Small intestine (tissue), 16 donors: ENCODE data around the gene ENAM. TPM values are rescaled to one million over a fixed set of nuclear protein-coding genes. Genes with fewer than 3 reads are reported as not detected.

Experiments used
- DNase-seq, 2 donors: peaks; one replicate each; pipeline versions ENCODE4 v3.0.0 to v3.0.0-alpha.2; 2013
- FAIRE-seq: peaks from 2 replicates; lab custom pipeline; 2012; peaks lifted over from hg19 to GRCh38; lab: Jason Lieb, UNC
- H3K27ac ChIP-seq, 3 donors: one replicate each; pipeline ENCODE4 v1.5.1; 2013; ENCODE audit warnings: low read length in 2 of 3, mild to moderate bottlenecking in 2 of 3, control low read depth in 1 of 3, inconsistent platforms in 1 of 3, low read depth in 1 of 3, moderate library complexity in 1 of 3
- H3K27me3 ChIP-seq, 3 donors: one replicate each; pipeline ENCODE4 v1.6.1; 2013; ENCODE audit warnings: low read length in 3 of 3, inconsistent platforms in 1 of 3; ENCODE audit not compliant: control insufficient read depth in 3 of 3, insufficient read depth in 3 of 3
- H3K36me3 ChIP-seq, 3 donors: one replicate each; pipeline ENCODE4 v1.6.1; 2013; ENCODE audit warnings: low read length in 3 of 3, inconsistent platforms in 1 of 3, low read depth in 1 of 3, mild to moderate bottlenecking in 1 of 3, moderate library complexity in 1 of 3; ENCODE audit not compliant: control insufficient read depth in 3 of 3, insufficient read depth in 2 of 3
- H3K4me1 ChIP-seq, 3 donors: one replicate each; pipeline ENCODE4 v1.6.1; 2013; ENCODE audit warnings: low read length in 2 of 3, inconsistent platforms in 1 of 3, low read depth in 1 of 3, mild to moderate bottlenecking in 1 of 3, moderate library complexity in 1 of 3; ENCODE audit not compliant: control insufficient read depth in 3 of 3, insufficient read depth in 2 of 3
- H3K4me3 ChIP-seq, 3 donors: one replicate each; pipeline ENCODE4 v1.5.1; 2013; ENCODE audit warnings: low read length in 3 of 3, control low read depth in 1 of 3, inconsistent platforms in 1 of 3, low read depth in 1 of 3, mild to moderate bottlenecking in 1 of 3, moderate library complexity in 1 of 3
- H3K9me3 ChIP-seq, 2 donors: one replicate each; pipeline ENCODE4 v1.6.1; 2013; ENCODE audit warnings: low read depth in 1 of 2, low read length in 1 of 2; ENCODE audit not compliant: control insufficient read depth in 2 of 2, insufficient read depth in 1 of 2
- WGBS, 3 donors: extraction: QIAGEN DNeasy Blood & Tissue Kit; methylation state at CpG; one replicate each; pipeline ENCODE4 v1.1.7; 2013; 5-methylcytosine and 5-hydroxymethylcytosine counted together
- long read RNA-seq, 10 donors: transcript quantifications; one replicate each; lab custom pipeline, GENCODE V29; 2026
- polyA plus RNA-seq, 4 donors: library from polyadenylated mRNA; stranded (reverse) in 3 of 4; unstranded in 1 of 4; fragments of 200-250 nt in 3 of 4; fragments of 120-200 nt in 1 of 4; gene quantifications; one replicate each; pipeline versions ENCODE4 v1.2.1 to v1.2.3, GENCODE V29; 2013
- donor health status: healthy with polysubstance abuse.
- donor health status: control.
- donor health status: control.
- donor health status: Bipolar disorder and iron deficiency.
- donor health status: healthy.

The ENAM gene, protein sequence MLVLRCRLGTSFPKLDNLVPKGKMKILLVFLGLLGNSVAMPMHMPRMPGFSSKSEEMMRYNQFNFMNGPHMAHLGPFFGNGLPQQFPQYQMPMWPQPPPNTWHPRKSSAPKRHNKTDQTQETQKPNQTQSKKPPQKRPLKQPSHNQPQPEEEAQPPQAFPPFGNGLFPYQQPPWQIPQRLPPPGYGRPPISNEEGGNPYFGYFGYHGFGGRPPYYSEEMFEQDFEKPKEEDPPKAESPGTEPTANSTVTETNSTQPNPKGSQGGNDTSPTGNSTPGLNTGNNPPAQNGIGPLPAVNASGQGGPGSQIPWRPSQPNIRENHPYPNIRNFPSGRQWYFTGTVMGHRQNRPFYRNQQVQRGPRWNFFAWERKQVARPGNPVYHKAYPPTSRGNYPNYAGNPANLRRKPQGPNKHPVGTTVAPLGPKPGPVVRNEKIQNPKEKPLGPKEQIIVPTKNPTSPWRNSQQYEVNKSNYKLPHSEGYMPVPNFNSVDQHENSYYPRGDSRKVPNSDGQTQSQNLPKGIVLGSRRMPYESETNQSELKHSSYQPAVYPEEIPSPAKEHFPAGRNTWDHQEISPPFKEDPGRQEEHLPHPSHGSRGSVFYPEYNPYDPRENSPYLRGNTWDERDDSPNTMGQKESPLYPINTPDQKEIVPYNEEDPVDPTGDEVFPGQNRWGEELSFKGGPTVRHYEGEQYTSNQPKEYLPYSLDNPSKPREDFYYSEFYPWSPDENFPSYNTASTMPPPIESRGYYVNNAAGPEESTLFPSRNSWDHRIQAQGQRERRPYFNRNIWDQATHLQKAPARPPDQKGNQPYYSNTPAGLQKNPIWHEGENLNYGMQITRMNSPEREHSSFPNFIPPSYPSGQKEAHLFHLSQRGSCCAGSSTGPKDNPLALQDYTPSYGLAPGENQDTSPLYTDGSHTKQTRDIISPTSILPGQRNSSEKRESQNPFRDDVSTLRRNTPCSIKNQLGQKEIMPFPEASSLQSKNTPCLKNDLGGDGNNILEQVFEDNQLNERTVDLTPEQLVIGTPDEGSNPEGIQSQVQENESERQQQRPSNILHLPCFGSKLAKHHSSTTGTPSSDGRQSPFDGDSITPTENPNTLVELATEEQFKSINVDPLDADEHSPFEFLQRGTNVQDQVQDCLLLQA
- 1 to 10 TPM in 1 of 4 donors, under 1 TPM in 2, not detected in 1; under 0.01 to 4.5 (median 0.04) TPM for polyA plus RNA-seq
- long read RNA-seq, donor 1, partial matches to known transcripts, result 0 of 1 reads
- long read RNA-seq, donor 1, other reads (novel, unspliced or antisense), result 0 of 1 reads
- long read RNA-seq, donor 2, partial matches to known transcripts, result 0 of 1 reads
- long read RNA-seq, donor 2, other reads (novel, unspliced or antisense), result 0 of 1 reads
- long read RNA-seq, donor 3, result 0 reads
- long read RNA-seq, donor 4, result 0 reads
- long read RNA-seq, donor 5, result 0 reads
- long read RNA-seq, donor 6, result 0 reads
- long read RNA-seq, donor 7, partial matches to known transcripts, result 19 of 19 reads
- long read RNA-seq, donor 7, other reads (novel, unspliced or antisense), result 0 of 19 reads
- long read RNA-seq, donor 8, result 0 reads
- long read RNA-seq, donor 9, result 0 reads
- long read RNA-seq, donor 10, partial matches to known transcripts, result 0 of 3 reads
- long read RNA-seq, donor 10, other reads (novel, unspliced or antisense), result 0 of 3 reads

DNA sequence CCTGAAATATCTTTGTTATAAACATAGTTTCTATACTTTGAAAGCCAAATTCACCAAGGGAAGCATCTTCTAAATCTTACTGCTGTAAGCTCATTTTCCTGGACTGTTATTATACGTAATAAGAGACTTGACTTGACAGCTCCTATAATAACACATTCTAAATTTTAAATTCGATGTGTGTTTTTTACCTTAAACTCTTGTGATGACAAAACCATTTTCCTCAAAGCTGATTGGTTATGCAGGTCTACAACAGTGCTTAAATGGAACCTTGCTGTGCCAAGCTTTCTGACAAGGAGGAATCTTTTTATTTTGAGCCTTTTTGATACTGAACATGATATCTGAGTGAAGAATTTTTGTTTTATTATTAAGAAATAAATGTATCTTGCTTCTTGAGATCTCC is at the start of gene ENAM:
ENAM (plus strand) TSS at position 301 of the 400 bp plus-strand sequence. CDS start 757 bp downstream, outside the sequence.
- H3K27me3 ChIP-seq, result no peaks in the 10 kb centered on the region
- H3K36me3 ChIP-seq, result no peaks in the 10 kb centered on the region
- H3K9me3 ChIP-seq, result no peaks in the 10 kb centered on the region
- FAIRE-seq (no peak), DNase-seq (no peak)
- H3K27ac ChIP-seq, result no peak within 1 kb of the TSS
- no peaks in the 10 kb centered on the region for H3K4me1 ChIP-seq
- WGBS, 3 donors, result 92 to 93% (median 92%) methylated on average over 2 of the region's 2 CpGs
- H3K4me3 ChIP-seq, result no peak within 1 kb of the TSS

DNA sequence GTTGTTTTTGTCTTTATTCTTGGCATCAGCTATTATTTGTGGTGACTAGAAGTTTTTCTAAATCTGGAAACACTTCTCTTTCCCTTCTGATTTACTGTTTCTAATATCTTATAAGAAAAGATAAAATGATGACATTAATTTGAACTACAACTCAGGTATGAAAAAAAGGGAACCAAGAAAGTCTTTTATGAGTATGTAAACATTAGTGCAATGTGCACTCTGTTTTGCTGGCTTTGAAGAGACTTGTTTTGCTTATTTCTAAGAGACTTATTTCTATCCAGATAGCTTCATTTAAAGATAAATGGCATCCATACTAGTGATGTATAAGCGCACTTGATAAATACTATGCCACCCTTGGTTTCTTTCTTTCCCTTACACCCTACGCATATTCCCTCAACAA is 46.6 kb upstream of the ENAM start:
- FAIRE-seq (no peak), DNase-seq (no peak)
- H3K4me3 ChIP-seq, result no peak overlapping the region
- no peaks in the 10 kb centered on the region for H3K9me3 ChIP-seq
- 67 to 93% (median 90%) methylated on average over 2 of the region's 2 CpGs for WGBS, 3 donors
- H3K27ac ChIP-seq, result no peak overlapping the region
- H3K27me3 ChIP-seq, result no peaks in the 10 kb centered on the region
- H3K4me1 ChIP-seq, result no peaks in the 10 kb centered on the region
- no peaks in the 10 kb centered on the region for H3K36me3 ChIP-seq

DNA sequence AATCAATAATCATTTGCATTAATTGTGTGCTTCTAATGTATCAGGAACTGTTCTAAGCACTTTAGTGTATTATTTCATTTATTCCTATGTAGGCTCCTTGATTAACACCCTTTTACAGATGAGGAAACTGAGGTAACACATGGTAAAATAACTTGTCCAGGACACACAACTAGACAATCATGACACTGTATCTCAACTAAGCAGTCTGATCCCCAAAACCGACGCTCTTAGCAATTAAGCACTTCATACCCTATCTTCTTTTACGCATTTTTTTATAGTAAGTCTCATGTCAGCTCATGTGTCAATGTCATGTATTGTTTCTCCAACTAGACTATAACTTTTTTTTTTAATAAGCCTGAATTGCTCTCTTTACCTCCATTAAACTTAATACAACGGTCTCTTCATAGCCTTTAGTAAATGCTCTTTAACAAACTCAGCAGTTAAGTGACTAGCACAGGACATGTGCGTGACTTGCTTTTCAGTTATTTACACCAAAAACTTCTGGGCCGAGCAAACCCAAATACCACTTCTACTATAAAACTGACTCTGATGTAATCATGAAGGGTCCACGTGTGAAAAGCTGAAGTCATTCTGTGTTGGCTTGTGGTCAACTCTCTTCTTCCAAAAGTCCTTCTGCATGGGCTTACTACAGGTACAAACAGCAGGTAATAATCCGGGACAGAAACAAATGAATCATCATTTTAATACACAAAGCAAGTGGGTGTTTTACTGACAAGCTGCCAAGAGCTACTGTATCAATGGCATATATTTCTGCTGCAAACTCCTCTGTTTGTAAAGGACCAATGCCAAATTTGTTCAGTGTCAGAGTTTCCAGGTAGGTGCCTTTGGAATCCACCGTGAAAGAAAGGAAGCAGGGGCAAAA is 44.4 kb upstream of the ENAM start:
- no peak overlapping the region for H3K4me3 ChIP-seq
- 20 to 54% (median 37%) methylated on average over 9 of the region's 9 CpGs for WGBS, 3 donors
- peak in 1 of 2 donors; percentile 47 for DNase-seq
- FAIRE-seq, result no peak
- no peaks in the 10 kb centered on the region for H3K9me3 ChIP-seq
- no peaks in the 10 kb centered on the region for H3K4me1 ChIP-seq
- H3K27ac ChIP-seq, result no peak overlapping the region
- H3K36me3 ChIP-seq, result no peaks in the 10 kb centered on the region
- H3K27me3 ChIP-seq, result no peaks in the 10 kb centered on the region

DNA sequence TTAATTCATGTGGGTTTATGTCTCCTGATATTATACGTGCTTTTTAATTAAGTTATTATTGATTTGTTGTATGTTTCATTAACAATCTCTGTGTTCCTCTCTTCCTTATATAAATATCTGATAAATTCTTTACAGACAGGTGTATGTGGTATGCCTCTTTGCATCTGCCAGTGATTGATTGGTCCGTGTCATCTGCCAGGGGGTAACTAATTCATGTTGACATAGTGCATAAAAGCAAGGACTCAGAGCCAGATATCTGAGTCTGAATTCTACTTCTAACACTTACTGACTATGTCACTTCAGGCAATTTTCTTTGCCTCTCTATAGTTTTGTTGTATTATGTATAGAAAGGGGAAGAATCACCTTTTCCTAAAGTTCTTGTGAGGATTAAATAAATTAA is 41.7 kb upstream of the ENAM start:
- H3K36me3 ChIP-seq, result no peaks in the 10 kb centered on the region
- no peak overlapping the region for H3K4me3 ChIP-seq
- no peaks in the 10 kb centered on the region for H3K4me1 ChIP-seq
- no peaks in the 10 kb centered on the region for H3K9me3 ChIP-seq
- H3K27ac ChIP-seq, result no peak overlapping the region
- no peak for DNase-seq
- H3K27me3 ChIP-seq, result no peaks in the 10 kb centered on the region
- WGBS, 3 donors, result 47 to 76% (median 53%) methylated on average over 2 of the region's 2 CpGs
- no peak for FAIRE-seq

DNA sequence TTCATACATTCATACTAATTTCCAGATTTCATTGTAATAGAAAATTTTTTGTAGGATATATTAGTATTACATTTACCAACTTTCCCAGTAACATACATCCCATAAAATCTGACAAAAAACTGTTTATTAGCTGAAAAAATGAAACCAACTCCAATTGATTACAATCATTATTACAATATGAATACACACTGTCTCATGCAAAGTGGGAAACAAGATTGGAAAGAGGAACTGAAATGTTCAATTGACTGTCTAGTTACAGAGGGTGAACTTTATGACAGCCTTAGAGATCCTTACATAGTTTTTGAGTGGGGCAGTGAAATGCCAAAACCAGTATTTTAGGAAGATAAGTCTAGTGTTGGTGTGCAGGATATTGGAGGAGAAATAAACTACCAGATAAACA is 38.8 kb upstream of the ENAM start:
- Histone ChIP-seq H3K4me3 (no peak overlapping the region), H3K4me1 (no peaks in the 10 kb centered on the region), H3K27me3 (no peaks in the 10 kb centered on the region), H3K27ac (no peak overlapping the region), H3K36me3 (no peaks in the 10 kb centered on the region), H3K9me3 (no peaks in the 10 kb centered on the region)
- FAIRE-seq (no peak), DNase-seq (no peak)

DNA sequence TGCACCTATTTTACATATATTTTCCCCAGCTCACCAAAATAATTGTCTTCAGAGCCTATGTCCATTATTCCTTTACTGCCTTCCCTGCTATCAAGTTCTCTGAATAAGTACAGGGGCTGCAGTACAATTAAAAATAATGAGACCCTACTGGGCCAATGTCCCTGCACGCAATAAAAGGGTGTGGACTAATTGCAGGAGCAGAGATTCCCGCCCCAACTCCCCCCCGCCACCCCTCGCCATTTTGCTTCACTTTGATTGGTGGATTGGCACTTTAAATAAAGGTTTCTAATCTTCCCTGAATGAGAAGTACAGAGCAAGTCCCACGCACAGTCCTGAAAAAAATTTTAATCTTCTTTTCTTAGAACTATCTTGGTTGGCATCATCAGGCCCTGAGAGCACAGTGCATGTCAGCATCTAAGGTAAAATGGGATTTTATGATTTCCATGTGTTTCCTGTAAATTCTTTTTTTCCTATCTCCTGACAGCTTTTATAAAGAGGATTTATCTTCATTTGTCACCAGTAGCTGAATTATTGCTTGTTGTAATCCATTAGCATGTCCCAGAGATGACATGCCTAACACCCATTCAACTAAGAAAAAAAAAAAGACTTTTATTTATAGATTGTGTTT is 36.5 kb upstream of the ENAM start, which contains the start of gene AMBN:
AMBN (plus strand) TSS at position 302 of the 628 bp plus-strand sequence; CDS start at position 405, 103 bp downstream.
- Histone ChIP-seq H3K27me3 (no peaks in the 10 kb centered on the region), H3K27ac (no peak within 1 kb of the TSS), H3K4me1 (no peaks in the 10 kb centered on the region), H3K9me3 (no peaks in the 10 kb centered on the region), H3K36me3 (no peaks in the 10 kb centered on the region), H3K4me3 (no peak within 1 kb of the TSS)
- DNase-seq (no peak), FAIRE-seq (no peak)
- 39 to 68% (median 50%) methylated on average over 5 of the region's 5 CpGs for WGBS, 3 donors

DNA sequence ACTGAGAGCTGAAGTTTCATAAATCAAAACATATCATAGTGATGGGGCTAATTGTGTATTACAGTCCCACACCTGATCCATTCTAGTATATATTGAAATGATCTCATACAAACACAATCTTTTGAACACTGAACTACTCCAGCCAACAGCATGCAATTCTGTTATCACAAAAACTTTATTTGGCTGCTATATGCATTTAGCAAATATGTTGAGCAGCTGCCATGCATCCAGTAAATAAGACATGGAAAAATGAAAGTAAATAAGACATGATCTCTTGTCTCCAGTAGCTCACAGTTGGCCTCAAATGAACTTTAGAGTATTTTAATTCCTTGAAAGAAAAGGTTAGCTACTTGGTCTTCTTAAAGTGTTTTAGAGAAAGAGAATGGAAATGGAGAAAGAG is 34.3 kb upstream of the ENAM start:
- H3K27me3 ChIP-seq, result no peaks in the 10 kb centered on the region
- no peaks in the 10 kb centered on the region for H3K9me3 ChIP-seq
- no peak overlapping the region for H3K4me3 ChIP-seq
- no peaks in the 10 kb centered on the region for H3K4me1 ChIP-seq
- FAIRE-seq, result no peak
- peak in 1 of 2 donors; percentile 5 for DNase-seq
- no peak overlapping the region for H3K27ac ChIP-seq
- H3K36me3 ChIP-seq, result no peaks in the 10 kb centered on the region
